ENCODE results near the gene MTCL1. TPM values are rescaled to one million over a fixed set of nuclear protein-coding genes. Genes with fewer than 3 reads are reported as not detected.

Gene MTCL1
- total RNA-seq, 1 donor from 2014 or later = 100 TPM

DNA sequence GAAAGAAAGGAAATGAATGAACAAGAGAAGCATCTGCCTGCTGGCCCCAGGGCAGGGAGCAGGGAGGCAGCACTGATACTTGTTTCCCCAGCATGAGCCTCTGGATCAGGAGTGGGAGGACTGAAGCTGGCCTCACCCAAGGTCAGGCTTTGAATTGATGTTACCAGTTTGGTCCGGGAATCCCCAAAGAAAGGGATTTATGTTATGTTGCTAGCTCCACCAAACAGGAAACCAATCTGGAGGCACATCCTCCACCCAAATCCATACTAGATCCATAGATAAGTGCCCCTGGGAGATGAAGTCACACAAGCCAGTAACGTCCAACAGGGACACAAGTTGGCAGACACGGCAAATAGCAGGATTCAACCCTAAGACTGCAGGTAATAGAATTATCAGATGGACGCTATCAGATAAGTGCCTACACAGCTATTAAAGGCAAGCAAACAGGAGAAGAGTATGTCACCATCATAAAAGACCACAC, 85.9 kb downstream of the MTCL1 start:
- DNase-seq = no peak
- TF ChIP-seq, protein P1, sequence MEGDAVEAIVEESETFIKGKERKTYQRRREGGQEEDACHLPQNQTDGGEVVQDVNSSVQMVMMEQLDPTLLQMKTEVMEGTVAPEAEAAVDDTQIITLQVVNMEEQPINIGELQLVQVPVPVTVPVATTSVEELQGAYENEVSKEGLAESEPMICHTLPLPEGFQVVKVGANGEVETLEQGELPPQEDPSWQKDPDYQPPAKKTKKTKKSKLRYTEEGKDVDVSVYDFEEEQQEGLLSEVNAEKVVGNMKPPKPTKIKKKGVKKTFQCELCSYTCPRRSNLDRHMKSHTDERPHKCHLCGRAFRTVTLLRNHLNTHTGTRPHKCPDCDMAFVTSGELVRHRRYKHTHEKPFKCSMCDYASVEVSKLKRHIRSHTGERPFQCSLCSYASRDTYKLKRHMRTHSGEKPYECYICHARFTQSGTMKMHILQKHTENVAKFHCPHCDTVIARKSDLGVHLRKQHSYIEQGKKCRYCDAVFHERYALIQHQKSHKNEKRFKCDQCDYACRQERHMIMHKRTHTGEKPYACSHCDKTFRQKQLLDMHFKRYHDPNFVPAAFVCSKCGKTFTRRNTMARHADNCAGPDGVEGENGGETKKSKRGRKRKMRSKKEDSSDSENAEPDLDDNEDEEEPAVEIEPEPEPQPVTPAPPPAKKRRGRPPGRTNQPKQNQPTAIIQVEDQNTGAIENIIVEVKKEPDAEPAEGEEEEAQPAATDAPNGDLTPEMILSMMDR (IDR thresholded peaks at IDR 0.05; ENCODE audit: partially characterized antibody, unreplicated experiment) = no peak
- peaks cover 56% of the 10 kb centered on the region for H3K4me1 Mint-ChIP-seq (ENCODE audit: low read depth, unreplicated experiment)
- no peaks in the 10 kb centered on the region for H3K36me3 Mint-ChIP-seq (ENCODE audit: unreplicated experiment)
- H3K9me3 Mint-ChIP-seq (ENCODE audit: unreplicated experiment) = peaks cover 5% of the 10 kb centered on the region
- H3K27me3 Mint-ChIP-seq (ENCODE audit: unreplicated experiment) = peaks cover 7% of the 10 kb centered on the region
- no peak overlapping the region for H3K27ac Mint-ChIP-seq (ENCODE audit: unreplicated experiment)
- no peak overlapping the region for H3K4me3 Mint-ChIP-seq (ENCODE audit: unreplicated experiment)

DNA sequence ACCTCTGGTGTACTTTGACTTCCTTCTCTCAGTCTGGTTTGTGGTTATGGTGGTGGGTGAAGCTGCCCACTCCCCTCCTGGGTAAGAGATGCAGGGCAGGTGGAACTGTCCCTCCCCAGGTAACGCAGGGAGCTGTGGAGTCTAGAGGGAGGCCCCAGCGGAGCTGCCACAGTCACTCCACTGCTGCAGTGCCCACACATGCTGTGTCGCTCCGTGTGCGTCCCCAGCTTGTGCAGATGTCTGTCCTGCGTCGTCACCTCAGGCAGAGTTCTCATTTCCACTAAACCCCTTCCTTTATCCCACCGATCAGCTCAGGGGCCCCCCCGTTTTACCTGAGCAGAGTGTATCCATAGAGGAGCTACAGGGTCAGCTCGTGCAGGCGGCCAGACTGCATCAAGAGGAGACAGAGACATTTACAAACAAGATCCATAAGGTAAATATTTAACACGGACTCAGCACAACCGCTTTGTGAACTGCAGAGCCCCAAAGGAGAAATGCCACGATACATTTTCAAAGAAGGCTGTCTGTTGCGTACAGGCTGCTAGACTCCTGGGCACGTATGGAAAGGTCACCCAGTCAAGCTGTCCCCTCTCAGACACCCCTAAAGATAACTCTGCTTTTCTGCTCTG, 87.4 kb downstream of the MTCL1 start:
- H3K9me3 Mint-ChIP-seq (ENCODE audit: unreplicated experiment) = peaks cover 5% of the 10 kb centered on the region
- TF ChIP-seq, protein P1 (IDR thresholded peaks at IDR 0.05; ENCODE audit: partially characterized antibody, unreplicated experiment) = no peak
- peaks cover 50% of the 10 kb centered on the region for H3K4me1 Mint-ChIP-seq (ENCODE audit: low read depth, unreplicated experiment)
- H3K36me3 Mint-ChIP-seq (ENCODE audit: unreplicated experiment) = no peaks in the 10 kb centered on the region
- H3K27ac Mint-ChIP-seq (ENCODE audit: unreplicated experiment) = no peak overlapping the region
- peaks cover 7% of the 10 kb centered on the region for H3K27me3 Mint-ChIP-seq (ENCODE audit: unreplicated experiment)
- no peak overlapping the region for H3K4me3 Mint-ChIP-seq (ENCODE audit: unreplicated experiment)
- DNase-seq = no peak

DNA sequence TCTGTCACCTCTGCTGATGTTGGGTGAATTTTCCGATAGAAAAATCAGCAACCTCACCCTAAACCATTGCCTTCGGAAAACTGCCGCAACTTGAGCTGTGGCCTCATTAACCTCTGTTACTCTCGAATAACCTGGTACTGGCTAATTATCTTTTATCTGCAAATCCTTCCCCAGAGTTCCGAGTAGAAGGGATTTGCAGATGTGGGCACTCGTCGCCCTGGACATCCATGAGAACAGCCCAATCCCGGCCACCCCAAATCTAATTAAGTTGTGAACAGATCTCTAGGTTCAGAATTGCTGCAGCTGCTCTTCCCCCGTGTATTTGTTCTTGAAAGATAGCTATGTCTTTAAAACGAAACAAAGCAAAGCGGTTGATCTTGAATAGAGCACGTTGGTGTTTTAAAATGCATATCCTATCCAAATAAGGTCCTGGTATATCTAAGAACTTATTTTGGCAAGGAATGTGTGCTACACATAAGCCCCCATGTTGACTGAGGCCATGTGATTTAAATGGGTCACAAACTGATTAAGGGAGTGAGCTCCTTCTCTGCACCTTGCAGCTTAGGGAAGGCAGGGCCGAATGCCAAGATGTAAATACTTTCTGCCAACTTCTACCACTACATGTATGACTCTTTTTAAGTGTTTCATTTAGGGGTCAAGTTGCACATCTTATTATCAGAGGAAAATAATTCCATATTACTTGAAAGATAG, 88.2 kb downstream of the MTCL1 start:
- DNase-seq = no peak
- Mint-ChIP-seq H3K36me3 (ENCODE audit: unreplicated experiment) (no peaks in the 10 kb centered on the region), H3K27me3 (ENCODE audit: unreplicated experiment) (peaks cover 7% of the 10 kb centered on the region), H3K4me1 (ENCODE audit: low read depth, unreplicated experiment) (peaks cover 42% of the 10 kb centered on the region), H3K4me3 (ENCODE audit: unreplicated experiment) (no peak overlapping the region), H3K9me3 (ENCODE audit: unreplicated experiment) (peaks cover 1% of the 10 kb centered on the region), H3K27ac (ENCODE audit: unreplicated experiment) (no peak overlapping the region)
- TF ChIP-seq, protein P1 (IDR thresholded peaks at IDR 0.05; ENCODE audit: partially characterized antibody, unreplicated experiment) = no peak

DNA sequence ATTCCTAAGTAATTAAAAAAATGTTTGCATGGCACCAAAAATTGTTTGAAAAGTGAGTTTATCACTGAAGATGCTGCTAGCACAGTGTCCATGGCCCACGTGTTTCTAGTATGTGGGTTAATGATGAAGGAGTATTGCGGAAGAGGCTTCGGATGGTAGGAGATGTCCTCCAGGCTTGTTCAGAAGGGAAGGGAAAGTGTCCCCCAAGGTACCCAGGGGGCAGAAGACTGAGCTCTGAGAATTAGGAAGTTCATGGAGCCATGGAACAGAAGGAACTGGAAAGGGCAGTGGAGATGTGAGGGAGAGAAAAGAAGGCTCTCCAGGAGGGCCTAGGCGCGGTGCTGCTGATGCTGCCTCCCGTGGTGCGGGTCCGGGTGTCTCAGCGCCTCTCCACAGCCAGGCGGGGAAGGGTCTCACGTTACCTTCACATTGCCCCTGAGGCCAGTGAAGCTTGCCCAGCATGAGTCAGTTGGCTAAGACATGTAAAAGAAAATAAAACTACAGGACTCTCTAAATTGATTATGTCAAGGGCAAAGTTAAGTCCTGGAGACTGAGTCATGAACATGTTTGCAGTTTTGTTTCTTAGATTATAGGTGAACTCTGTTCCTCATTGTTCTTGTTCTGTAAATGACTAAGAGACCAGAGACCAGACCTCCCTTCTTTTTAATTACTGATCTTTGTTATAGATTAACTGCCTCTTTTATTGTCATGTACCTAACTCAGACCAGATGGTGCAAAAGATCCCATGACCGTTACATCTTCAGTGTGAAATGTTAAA, 89.0 kb downstream of the MTCL1 start:
- DNase-seq = no peak
- no peak overlapping the region for H3K4me3 Mint-ChIP-seq (ENCODE audit: unreplicated experiment)
- peaks cover 1% of the 10 kb centered on the region for H3K9me3 Mint-ChIP-seq (ENCODE audit: unreplicated experiment)
- TF ChIP-seq, protein P1 (IDR thresholded peaks at IDR 0.05; ENCODE audit: partially characterized antibody, unreplicated experiment) = no peak
- H3K36me3 Mint-ChIP-seq (ENCODE audit: unreplicated experiment) = no peaks in the 10 kb centered on the region
- H3K27ac Mint-ChIP-seq (ENCODE audit: unreplicated experiment) = peak overlapping the region; percentile 64
- peaks cover 40% of the 10 kb centered on the region for H3K4me1 Mint-ChIP-seq (ENCODE audit: low read depth, unreplicated experiment)
- H3K27me3 Mint-ChIP-seq (ENCODE audit: unreplicated experiment) = peaks cover 7% of the 10 kb centered on the region

All from glutamatergic neuron (in vitro differentiated cells).